NCI-H345 treated with DMSO at 0.1 percent for 48 hours (cell line): ENCODE results near the gene TEN1.

Experiments
- DNase-seq: peaks from one replicate; lab custom pipeline; 2025; ENCODE audit not compliant: unreplicated experiment; lab: John Stamatoyannopoulos, UW

Gene TEN1

DNA sequence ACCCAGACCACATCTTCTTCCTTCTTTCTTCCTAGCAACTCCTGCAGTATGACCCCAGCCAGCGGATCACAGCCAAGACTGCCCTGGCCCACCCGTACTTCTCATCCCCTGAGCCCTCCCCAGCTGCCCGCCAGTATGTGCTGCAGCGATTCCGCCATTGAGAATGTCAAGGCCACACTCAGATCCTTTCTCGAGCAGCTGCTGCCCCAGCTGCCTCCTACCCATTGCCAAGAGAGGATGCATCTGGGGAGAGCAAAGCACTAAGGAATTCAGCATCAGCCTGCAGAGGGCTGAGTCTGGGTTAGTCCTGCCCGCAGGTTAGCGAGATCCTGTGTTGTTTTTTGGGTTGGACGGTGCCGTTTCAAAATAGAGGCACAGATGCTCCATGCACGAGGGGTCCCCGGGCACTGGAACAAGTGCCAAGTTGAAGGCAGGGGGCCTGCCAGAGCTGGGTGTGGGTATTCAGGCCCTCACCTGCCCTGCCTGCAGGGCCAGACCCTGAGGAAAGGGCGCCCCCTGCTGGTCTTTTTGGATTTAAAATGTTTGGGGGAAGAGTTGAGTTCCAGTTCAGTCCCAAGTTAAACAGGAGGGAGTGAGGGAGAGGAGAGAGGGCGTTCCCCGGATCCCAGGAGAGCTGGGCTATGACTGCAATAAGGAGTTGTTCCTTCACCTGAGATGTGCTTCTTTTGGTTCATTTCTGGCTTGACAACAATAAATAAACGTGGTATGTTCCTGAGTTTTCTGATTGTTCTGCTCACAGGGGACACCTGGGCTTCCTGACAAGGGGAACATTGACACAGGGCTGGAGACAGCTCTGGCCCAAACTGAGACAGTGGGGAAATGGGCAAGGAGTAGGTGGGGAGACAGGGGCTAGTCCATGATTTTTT is 26.5 kb downstream of the TEN1 start:
- peak; percentile 61 for DNase-seq

DNA sequence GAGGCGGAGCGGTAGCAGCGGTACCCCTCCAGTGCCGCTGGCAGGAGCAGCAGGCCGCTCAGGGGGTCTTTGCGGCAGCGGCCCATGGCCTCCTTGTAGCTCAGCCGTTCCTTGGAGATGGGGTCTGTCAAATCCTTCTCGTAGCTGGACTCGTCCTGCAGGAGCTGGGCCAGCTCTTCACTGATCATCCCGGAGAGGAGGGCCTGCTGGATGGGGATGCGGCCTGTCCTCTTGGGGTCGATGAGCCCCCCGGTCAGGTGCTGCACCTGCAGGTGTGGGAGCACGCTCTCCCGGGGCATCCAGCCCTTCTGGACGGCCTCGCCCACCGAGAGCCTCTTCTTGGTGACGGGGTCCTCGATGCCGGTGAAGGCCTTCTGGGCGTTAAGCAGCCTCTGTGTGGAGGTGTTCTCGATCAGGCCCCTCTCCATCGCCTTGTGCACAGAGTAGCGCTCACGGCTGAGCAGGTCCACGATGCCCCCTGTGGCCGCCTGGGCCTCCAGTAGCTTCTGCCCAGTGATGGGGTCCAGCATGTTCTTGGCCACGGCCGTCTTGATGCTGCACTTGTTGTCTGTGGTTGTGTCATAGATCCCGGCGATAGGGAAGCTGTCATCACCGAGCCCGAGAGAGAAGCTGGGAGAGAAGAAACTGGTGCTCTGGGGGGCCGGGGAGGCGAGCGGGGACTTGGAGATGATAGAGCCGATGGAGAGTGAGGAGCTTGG is 28.2 kb downstream of the TEN1 start:
- DNase-seq: no peak

DNA sequence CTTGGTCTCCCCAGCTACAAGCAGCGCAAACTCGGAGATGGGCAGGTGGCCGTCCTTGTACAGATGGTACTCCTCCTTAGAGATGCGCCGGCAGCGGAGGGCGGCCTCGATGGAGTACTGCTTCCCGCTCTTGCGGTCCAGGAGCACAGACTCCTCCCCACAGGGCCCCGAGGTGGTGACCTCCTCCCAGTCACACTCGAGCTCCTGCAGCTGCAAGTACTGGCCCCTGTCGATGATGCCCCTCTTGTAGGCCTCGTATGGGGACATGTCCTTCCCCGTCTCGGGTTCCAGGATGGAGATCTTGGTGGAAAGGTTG is 28.8 kb downstream of the TEN1 start:
- DNase-seq: no peak

DNA sequence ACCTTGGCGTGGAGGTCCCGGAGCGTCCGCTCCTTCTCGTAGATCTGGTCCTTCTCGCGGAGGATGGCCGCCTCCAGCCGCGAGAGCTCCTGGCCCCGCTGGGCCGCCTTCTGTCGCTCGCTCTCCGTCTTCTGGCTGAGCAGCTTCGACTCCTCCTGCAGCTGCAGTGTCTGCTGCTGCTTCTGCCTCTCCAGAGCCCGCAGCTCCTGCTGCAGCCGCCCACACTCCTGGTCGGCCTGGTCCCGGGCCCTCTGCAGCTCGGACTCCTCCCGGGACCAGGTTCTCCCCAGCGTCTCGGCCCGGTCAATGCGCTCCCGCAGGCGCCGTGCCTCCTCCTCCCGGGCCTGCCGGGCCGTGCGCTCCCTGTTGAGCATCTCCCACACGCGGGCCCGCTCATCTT is 29.2 kb downstream of the TEN1 start:
- DNase-seq: no peak

DNA sequence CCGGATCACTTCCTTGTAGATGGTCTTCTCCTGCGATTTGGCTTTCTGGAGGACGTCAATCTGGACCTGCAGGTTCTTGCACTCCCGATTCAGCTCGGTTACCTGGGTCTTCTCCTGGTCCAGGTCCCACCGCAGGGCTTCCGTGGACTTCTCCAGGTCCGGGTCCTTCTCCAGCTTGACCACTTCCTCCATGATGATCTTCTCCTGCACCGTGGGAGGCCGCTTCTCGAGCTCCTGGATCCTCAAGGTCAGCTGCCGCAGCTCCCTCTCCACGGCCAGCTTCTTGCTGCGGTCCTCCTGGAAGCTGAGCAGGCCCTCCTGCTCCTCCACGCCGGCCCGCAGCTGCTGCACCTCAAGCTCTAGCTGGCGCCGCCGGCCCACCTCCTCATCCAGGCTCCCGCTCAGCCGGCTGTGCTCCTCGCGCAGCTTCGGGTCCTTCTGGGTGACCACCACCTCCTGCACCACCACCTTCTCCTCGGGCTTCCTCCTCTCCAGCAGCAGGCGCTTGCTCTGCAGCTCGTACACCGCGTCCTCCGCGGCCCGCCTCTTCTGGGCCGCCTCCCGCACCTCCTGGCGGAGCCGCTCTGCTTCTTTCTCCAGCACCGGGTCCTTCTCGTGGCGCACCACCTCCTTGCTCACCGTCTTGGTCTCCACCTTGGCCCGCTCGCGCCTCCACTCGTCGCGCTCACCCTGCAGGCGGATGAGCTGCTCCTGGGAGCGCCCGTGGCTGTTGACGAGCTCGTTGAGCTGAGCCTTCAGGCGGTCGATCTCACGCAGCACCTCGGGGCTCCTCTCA is 29.8 kb downstream of the TEN1 start:
- no peak for DNase-seq

DNA sequence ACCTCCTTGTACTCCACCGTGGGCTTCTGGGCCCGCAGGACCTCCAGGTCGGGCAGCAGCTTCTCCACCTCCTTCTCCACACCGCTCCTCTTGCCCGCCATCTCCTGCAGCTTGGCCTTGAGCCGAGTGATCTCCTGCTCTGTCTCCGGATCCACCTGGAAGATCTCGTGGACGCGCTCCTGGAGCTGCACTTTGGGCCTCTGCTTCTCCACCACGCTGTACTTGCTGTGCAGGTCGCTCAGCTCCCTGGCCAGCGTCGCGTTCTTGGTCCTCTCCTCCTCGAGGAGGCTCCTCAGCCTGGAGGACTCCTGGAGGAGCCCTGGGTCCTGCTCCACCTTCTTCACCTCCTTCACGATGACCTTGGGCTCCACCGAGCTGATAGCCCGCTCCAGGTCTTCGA is 30.4 kb downstream of the TEN1 start:
- DNase-seq: no peak

DNA sequence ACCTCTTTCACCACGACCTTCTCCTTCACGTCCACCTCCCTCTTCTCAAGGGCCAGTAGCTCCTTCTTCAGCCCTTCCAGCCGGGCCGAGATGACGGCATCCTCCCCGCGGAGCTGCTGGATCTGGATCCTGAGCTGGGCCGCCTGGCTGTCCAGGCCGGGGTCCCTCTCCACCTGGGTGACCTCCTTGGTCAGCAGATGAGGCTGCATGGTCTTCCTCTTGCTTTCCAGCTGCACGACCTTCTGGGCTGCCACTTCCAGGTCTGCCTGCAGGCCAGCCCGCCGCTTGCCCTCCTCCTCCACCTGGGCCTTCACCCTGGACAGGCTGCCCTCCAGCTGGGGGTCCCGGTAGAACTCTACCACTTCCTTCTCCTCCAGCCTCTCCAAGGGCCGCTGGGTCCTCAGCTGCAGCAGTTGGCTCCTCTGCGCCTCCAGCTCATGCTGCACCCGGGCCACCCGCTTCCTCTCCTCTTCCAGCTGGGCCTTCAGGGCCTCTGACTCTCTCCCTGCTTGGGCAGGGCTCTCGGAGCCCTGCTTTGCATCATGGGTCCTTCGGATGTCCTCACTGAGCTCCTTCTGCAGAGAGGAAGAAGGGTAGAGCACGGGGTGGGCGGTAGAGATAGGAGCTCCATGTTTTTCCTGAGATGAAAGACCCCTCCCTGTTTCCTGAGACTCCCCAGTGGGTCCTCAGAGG is 31.1 kb downstream of the TEN1 start:
- DNase-seq: no peak

DNA sequence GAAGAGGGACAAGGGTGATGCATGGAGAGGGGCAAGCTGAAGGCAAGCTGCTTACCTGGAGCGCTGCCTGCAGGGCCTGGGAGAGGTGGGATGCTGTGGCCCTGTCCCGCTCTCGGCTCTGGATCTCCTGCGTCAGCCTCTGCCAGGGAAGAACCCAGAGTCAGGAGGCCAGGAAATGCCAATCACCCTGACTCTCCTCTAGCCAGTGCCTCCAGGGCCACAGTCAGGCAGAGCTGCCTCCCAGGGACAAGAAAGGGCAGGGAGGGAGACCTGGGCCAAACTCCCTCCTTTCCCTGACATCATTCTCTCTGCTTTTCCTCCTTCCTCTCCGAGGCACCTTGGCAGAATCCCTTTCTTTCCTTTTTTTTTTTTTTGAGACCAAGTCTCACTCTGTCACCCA is 32.9 kb downstream of the TEN1 start:
- DNase-seq: no peak

DNA sequence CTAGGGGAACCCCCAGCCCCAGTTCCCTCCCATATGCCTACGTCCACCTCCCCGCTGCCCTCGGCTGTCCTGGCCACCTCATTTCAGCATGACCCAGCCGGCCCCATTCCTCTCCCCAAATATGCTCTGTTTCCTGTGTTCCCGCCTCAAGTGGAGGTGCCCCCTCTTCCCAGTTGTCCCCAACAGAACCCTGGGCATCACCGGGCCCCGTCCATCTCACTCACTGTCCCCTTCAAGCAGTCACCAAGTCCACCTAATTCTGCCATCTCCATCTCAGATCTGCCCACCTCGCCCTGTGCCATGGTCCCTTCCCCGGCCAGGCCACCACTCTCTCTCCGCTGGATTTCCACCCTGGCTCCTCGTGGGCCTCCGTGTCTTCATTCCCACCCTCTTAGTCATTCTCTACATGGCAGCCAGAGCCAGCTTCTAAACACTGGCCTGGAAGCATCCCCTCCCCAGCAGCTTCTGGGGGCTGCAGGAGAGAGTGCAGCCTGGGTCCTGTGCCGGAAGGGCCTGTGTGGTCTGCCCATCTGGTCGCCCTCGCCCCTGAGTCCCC is 34.4 kb downstream of the TEN1 start:
- DNase-seq: no peak

DNA sequence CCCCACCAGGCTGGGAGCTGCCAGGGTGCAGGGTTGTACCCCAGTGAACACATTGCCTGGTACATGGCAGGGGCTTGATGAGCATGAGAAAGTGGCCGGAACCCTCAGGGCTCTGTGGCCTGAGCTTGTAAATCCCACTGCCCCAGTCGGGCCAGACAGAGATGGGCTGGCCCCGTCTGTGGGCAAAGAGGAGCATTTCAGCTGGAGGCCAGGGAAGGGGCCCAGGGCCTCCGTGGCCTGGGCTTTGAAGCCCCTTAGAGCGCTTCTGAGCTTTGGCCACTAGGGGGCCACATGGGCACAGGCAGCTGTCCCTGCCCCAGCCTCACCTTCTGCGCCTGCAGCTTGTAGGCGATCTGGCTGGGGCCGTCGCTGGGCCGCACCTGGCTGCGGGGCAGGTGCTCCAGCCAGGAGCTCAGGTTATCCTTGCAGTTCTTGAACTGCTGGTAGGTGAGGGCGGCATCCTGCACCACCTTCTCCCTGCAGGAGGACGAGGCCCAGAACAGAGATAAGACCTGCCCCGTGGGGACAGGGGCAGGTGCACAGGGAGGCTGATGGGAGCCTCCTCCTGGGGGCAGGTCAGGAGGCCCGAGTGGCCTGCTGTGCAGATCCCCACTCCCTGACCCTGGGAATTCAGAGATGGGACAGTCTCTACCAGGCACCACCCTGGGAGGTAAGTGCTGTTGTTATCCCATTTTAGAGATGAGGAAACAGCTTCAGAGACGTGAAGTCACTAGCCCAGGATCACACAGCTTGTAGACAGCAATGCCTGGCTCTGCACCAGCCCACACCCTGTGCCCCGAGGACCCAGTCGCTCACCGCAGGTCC is 35.3 kb downstream of the TEN1 start:
- DNase-seq: peak; percentile 86

DNA sequence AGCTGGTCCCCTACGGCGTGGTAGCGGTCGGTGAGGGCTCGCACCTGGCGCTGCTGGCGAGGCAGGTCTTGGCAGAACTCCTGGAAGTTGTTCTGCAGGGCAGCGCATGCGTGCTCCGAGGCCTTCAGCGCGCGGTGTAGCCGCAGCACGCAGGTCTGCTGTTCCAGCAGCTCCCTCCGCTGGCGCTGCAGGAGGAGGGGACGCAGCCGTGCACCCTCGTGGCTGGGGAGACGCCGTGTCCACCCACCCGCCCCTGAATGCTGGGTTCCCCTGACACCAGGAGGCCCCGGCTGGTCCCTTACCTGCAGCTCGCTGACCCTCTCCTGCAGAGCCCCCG is 35.9 kb downstream of the TEN1 start:
- no peak for DNase-seq

DNA sequence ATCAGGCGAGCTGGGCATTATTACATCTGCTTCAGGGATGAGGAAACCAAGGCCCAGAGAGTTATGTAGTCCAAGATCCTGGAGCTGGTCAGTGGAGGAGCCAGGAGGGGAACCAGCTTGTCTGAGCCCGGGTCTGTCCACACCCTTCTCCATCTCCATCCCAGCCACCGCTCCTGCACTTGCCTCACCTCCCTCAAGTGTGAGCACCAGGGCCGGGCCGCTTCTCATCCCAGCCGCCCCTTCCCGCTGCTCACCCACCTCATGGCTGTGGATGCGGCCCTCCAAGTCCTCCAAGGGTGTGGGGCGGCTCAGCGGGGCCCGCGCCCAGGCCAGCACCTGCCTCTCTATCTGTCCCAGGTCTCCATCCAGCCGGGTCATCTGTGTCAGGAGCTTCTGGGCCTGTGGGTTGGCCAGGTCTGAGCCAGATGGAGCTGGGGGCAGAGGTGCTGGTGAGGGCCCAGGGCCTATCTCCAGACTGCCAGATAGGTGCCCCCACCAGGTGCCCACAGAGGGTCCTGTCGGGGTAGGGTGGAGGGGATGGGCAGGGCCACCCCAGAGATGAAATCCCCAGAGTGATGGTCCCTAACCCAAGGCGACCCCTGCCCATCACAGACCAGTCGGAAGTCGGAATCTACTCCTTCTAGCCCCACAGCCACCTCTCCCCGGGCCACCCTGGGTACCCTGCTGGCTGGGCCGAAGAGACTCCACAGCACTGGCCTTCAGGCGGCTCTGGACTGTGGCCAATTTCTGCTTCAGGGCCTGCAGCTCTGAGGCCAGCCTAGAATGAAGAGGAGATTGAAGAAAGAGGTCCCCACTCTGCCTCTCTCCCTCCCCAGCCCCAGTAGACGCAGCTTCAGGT is 38.7 kb downstream of the TEN1 start:
- no peak for DNase-seq

DNA sequence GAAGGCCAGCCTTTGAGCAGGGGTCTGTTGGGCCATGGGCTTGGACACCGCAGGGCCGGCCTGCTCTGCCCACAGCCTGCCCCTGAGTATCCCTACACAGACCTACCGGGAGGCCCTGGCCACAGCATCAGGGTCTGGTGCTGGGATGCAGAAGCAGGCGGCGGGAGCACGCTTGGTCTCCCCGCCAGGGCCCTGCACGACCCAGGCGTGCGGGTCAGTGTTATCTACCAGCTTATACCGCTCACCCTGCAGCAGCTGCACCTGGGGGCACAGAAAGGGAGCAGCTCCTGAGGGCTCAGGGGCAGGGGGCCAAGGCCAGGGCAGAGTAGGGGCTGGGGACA is 39.3 kb downstream of the TEN1 start:
- no peak for DNase-seq

DNA sequence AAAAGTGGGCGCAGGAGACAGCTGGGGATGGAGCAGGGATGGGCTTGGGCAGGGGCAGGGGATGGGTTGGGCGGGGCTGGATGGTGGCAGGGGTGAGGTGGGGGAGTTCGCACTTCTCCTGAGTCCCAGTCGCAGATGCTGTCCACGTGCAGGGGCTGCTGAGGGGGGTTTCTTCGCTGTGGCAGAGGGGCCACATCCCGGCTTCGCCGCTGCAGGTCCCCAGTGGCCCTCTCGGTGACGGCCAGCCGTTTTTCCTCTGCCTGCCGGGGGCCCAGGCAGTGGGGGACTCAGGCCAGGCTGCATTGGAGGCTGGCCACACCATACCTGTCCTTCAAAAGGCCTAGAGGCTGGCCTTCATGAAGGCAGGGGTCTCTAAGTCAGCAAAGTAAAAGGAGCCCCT is 39.8 kb downstream of the TEN1 start:
- DNase-seq: no peak

DNA sequence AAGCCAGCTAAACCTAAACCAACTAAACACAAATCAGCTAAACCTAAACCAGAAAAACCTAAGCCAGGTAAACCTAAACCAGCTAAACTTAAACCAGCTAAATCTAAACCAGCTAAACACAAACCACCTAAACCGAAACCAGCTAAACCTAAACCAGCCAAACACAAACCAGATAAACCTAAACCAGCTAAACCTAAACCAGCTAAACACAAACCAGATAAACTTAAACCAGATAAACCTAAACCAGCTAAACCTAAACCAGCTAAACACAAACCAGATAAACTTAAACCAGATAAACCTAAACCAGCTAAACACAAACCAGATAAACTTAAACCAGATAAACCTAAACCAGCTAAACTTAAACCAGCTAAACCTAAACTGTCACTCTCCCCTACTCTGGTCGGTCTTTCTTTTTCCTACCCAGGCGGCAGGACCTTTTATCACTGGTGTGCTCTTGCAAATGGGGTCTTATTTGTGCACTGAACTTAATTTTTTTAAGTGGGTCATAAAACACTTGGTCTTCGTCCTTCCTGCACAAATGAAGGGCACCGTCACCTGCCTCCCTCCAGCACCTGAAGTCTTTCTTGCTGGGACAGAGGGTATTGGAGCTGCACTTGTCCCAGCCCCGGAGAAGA is 40.9 kb downstream of the TEN1 start:
- no peak for DNase-seq

DNA sequence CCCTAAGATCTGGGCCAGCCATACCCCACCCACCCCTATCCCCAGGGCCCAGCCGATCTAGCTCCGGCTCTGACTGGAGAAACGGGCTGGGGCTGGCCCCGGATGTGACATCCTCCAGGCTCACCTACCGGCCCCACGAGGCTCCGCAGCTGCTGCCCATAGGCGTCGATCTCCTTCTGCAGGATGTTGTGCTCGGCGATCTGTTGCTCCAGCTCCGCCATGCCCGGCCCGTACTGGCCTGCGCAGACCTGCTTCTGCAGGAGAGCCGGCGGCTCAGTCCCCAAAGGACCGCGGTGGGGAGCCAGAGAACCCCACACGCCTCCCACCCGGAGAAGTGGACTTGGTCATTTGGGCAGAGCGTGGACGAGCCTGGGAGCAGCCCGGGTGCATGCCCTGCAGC is 43.2 kb downstream of the TEN1 start:
- DNase-seq: no peak

DNA sequence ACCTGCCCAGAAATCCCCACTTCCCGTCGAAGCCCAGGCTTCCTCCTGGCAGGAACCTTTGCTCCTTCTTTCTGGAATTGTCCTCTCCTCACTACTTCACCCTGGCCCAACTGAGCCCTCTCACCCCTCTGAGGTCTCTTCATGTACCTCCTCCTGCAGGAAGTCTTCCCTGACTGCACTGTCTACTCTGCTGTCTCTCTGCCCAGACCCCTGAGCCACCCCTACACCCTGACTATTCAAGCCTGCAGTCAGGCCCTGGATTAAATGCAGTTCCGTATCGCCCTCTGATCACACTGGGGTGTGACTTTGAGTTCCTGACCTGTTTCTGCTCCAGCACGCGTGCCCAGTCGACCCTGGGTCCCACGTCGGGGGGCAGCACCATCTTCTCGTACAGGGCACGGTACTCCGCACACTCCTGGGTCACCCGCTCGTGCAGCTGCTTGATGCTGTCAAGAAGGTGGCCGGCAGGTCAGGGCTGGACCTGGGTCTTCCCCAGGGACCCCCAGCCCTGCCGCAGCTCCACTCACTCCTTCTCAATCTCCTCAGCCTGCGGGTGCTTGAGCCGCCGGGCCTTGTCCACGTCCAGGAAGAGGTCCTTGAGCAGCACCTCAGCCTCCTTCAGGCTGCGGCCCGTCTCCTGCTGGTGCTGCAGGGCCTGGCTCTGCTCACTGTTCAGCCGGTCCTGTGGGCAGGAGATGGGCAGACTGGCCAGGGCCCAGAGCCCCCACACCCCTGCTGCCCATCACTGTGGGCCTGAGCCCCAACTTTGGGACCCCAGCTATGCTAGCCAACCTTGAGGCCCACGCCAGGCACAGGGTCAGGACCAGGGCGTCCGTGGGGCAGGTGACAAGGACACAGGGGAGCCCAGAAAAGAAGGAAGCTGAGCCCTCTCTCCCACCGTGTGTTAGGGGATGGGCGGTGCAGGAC is 44.2 kb downstream of the TEN1 start:
- DNase-seq: no peak

DNA sequence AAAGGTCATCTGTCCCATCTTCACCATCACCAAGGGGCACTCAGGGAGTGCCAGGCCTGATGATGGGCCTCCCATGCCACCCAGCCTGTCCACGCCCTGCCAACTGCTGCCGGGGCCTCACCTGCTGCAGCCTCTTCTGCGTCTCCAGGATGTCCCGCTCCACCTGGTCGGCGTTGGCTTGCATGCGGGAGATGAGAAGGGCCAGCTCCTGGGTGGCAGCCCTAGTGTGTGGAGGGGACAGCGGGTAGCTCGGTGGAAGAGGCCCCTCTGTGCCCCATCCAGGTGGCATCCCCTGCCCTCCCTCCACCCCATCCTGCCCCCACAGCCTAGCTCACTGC is 44.8 kb downstream of the TEN1 start:
- DNase-seq: no peak
